ENCODE measurements around the gene PDE3B.
"Not testable (repeated sequence)": the region's sequence is repeated elsewhere in the genome, so short reads cannot be mapped to it uniquely, and the experiment has no call there.

The PDE3B gene

GRCh38 chr11:14650064-14650463 lies 6.5 kb downstream of the PDE3B start:
- Histone ChIP-seq H3K79me2 (no peaks in the 10 kb centered on the region), H3K36me3 (ENCODE audit: control insufficient read depth, insufficient read depth, low read length) (no peaks in the 10 kb centered on the region), H3K4me3 (ENCODE audit: low read depth, low read length) (no peak overlapping the region), H2AFZ (no peak overlapping the region), H3K9me3 (ENCODE audit: control insufficient read depth, low read length) (no peaks in the 10 kb centered on the region), H3K4me1 (no peaks in the 10 kb centered on the region), H3K9ac (no peak overlapping the region), H3K27me3 (ENCODE audit: control insufficient read depth, insufficient read depth, low read length) (no peaks in the 10 kb centered on the region), H3K27ac (no peak overlapping the region), H3K4me2 (ENCODE audit: low read length) (no peak overlapping the region)
- TF ChIP-seq CTCF (IDR thresholded peaks at IDR 0.05): no peak

GRCh38 chr11:14653090-14653489 lies 9.5 kb downstream of the PDE3B start:
- Histone ChIP-seq H3K4me1 (no peaks in the 10 kb centered on the region), H3K9ac (no peak overlapping the region), H3K4me3 (ENCODE audit: low read depth, low read length) (no peak overlapping the region), H3K79me2 (no peaks in the 10 kb centered on the region), H2AFZ (no peak overlapping the region), H3K36me3 (ENCODE audit: control insufficient read depth, insufficient read depth, low read length) (no peaks in the 10 kb centered on the region), H3K4me2 (ENCODE audit: low read length) (no peak overlapping the region), H3K27me3 (ENCODE audit: control insufficient read depth, insufficient read depth, low read length) (no peaks in the 10 kb centered on the region), H3K27ac (no peak overlapping the region), H3K9me3 (ENCODE audit: control insufficient read depth, low read length) (no peaks in the 10 kb centered on the region)
- TF ChIP-seq CTCF (IDR thresholded peaks at IDR 0.05): no peak

GRCh38 chr11:14655435-14655834 lies 11.8 kb downstream of the PDE3B start:
- H3K4me3 ChIP-seq (ENCODE audit: low read depth, low read length): no peak overlapping the region
- no peaks in the 10 kb centered on the region for H3K36me3 ChIP-seq (ENCODE audit: control insufficient read depth, insufficient read depth, low read length)
- H2AFZ ChIP-seq: no peak overlapping the region
- H3K27ac ChIP-seq: no peak overlapping the region
- no peaks in the 10 kb centered on the region for H3K9me3 ChIP-seq (ENCODE audit: control insufficient read depth, low read length)
- H3K27me3 ChIP-seq (ENCODE audit: control insufficient read depth, insufficient read depth, low read length): no peaks in the 10 kb centered on the region
- H3K79me2 ChIP-seq: no peaks in the 10 kb centered on the region
- no peak overlapping the region for H3K9ac ChIP-seq
- no peak for TF ChIP-seq CTCF (IDR thresholded peaks at IDR 0.05)
- H3K4me1 ChIP-seq: no peaks in the 10 kb centered on the region
- no peak overlapping the region for H3K4me2 ChIP-seq (ENCODE audit: low read length)

- no peaks in the 10 kb centered on the region for H3K79me2 ChIP-seq
- H3K4me3 ChIP-seq (ENCODE audit: low read depth, low read length): no peak overlapping the region
- no peak for TF ChIP-seq CTCF (IDR thresholded peaks at IDR 0.05)
These were observed 13.2 kb downstream of the PDE3B start for GRCh38 chr11:14656536-14657457.

GRCh38 chr11:14657841-14658240 lies 14.2 kb downstream of the PDE3B start:
- H3K9me3 ChIP-seq (ENCODE audit: control insufficient read depth, low read length): no peaks in the 10 kb centered on the region
- H3K27me3 ChIP-seq (ENCODE audit: control insufficient read depth, insufficient read depth, low read length): no peaks in the 10 kb centered on the region
- H3K79me2 ChIP-seq: no peaks in the 10 kb centered on the region
- no peaks in the 10 kb centered on the region for H3K4me1 ChIP-seq
- H3K36me3 ChIP-seq (ENCODE audit: control insufficient read depth, insufficient read depth, low read length): no peaks in the 10 kb centered on the region
- TF ChIP-seq CTCF (IDR thresholded peaks at IDR 0.05): no peak
- no peak overlapping the region for H3K4me3 ChIP-seq (ENCODE audit: low read depth, low read length)
- no peak overlapping the region for H3K4me2 ChIP-seq (ENCODE audit: low read length)
- no peak overlapping the region for H3K9ac ChIP-seq
- H3K27ac ChIP-seq: no peak overlapping the region
- H2AFZ ChIP-seq: no peak overlapping the region

More at GRCh38 chr11:14656536-14657457, 13.2 kb downstream of the PDE3B start:
- H3K36me3 ChIP-seq (ENCODE audit: control insufficient read depth, insufficient read depth, low read length): no peaks in the 10 kb centered on the region
- no peak overlapping the region for H3K4me2 ChIP-seq (ENCODE audit: low read length)
- H3K27ac ChIP-seq: no peak overlapping the region
- H3K27me3 ChIP-seq (ENCODE audit: control insufficient read depth, insufficient read depth, low read length): no peaks in the 10 kb centered on the region
- H3K4me1 ChIP-seq: no peaks in the 10 kb centered on the region
- no peak overlapping the region for H3K9ac ChIP-seq
- no peaks in the 10 kb centered on the region for H3K9me3 ChIP-seq (ENCODE audit: control insufficient read depth, low read length)
- no peak overlapping the region for H2AFZ ChIP-seq

GRCh38 chr11:14664926-14665325 lies 21.3 kb downstream of the PDE3B start:
- not testable (repeated sequence) for H3K9me3 ChIP-seq (ENCODE audit: control insufficient read depth, low read length); H3K4me3 ChIP-seq (ENCODE audit: low read depth, low read length); H3K4me2 ChIP-seq (ENCODE audit: low read length); H3K27me3 ChIP-seq (ENCODE audit: control insufficient read depth, insufficient read depth, low read length); H3K36me3 ChIP-seq (ENCODE audit: control insufficient read depth, insufficient read depth, low read length); H2AFZ ChIP-seq; H3K4me1 ChIP-seq; H3K79me2 ChIP-seq; H3K27ac ChIP-seq; H3K9ac ChIP-seq

GRCh38 chr11:14667329-14667728 lies 23.7 kb downstream of the PDE3B start:
- H3K9me3 ChIP-seq (ENCODE audit: control insufficient read depth, low read length); H3K79me2 ChIP-seq; H3K9ac ChIP-seq; H3K4me1 ChIP-seq; H3K4me2 ChIP-seq (ENCODE audit: low read length); H3K27me3 ChIP-seq (ENCODE audit: control insufficient read depth, insufficient read depth, low read length); H3K4me3 ChIP-seq (ENCODE audit: low read depth, low read length); H3K36me3 ChIP-seq (ENCODE audit: control insufficient read depth, insufficient read depth, low read length); H2AFZ ChIP-seq; H3K27ac ChIP-seq: not testable (repeated sequence)
